GM21576 (cell line): Measurements from ENCODE around the gene ZC3H8.
"Not testable (repeated sequence)": the region's sequence is repeated elsewhere in the genome, so short reads cannot be mapped to it uniquely, and the experiment has no call there.

ENCODE experiments used
- ATAC-seq: cut with Tn5 transposase; IDR thresholded peaks from one replicate; pipeline ENCODE4 v1.9.1; 2021; ENCODE audit warnings: mild to moderate bottlenecking, moderate library complexity; ENCODE audit not compliant: unreplicated experiment

Gene ZC3H8

DNA sequence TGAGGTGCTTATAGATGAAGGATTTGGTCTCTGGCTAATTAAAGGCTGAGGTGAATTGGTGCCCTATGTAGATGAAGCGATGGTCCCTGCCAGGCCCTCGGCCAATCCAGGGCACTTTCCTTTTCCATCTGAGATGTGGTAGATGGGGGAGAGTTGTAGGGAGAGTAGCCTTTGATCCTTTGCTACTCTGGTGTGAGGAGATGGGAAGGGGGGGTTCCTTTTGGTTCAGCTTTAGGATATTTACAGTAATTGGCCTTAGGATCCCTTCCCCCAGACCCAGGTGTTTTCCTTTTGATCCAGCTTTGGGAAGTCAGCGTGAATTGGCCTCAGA, 5.4 kb upstream of the ZC3H8 start:
- no peak for ATAC-seq

- ATAC-seq: peak; percentile 34
Measured at GRCh38 chr2:112259509-112260294, 4.9 kb upstream of the ZC3H8 start.

DNA sequence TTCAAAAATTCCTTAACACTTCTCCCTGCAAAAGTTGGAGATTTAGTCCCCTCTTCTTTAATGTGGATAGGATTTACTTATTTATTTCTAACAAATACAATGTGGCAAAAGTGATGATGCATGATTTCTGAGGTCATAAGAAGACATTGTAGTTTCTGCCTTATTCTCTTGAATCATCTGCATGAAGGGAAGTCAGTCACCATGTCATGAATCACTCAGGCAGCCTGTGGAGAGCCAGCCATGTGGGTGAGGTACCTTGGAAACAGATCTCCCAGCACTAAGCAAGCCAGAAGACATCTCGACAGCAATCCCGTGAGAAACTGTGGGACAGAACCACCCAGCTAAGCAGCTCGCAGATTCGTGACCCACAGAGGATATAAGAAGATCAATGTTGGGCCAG, 2.7 kb upstream of the ZC3H8 start:
- ATAC-seq: no peak

DNA sequence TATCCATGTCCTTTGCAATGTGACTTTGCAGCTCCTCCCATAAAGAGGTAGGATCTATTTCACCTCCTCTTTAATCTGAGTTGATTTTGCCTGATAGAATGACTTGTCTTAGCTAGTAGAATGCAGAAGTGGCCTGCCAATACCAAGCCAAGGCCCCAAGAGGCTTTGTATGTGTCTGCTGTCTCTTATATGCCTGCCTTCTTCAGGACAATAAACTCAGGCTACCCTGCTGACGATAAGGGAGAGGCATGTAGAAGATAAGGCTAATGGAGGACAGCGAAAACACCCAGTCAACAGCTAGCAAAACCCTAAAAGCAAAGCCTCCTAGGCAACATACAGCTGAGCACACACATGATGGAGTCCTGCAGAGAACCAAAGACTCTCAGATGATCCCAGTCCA, 1.8 kb upstream of the ZC3H8 start:
- no peak for ATAC-seq

GRCh38 chr2:112255875-112256274, 1.0 kb upstream of the ZC3H8 start:
- no peak for ATAC-seq

GRCh38 chr2:112253261-112253815, 1.5 kb downstream of the ZC3H8 start:
- ATAC-seq: no peak

DNA sequence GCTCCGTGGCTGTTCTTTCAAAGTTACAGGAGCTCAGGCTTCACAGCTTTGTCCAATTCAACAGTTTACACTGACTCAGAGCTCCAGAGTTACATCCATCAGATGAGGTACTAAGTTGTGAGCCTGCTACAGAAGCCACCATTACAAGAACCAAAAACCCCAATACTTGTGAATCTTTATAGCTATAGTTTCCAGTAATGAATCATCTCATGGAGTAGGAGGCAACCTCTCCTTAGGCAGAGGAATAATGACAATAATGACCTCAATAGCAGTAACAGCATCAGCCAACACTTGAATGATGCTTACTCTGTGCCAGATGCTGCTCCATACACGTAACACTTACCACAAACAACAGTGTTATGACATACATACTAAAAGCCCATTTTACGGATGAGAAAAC, 3.6 kb downstream of the ZC3H8 start:
- no peak for ATAC-seq

DNA sequence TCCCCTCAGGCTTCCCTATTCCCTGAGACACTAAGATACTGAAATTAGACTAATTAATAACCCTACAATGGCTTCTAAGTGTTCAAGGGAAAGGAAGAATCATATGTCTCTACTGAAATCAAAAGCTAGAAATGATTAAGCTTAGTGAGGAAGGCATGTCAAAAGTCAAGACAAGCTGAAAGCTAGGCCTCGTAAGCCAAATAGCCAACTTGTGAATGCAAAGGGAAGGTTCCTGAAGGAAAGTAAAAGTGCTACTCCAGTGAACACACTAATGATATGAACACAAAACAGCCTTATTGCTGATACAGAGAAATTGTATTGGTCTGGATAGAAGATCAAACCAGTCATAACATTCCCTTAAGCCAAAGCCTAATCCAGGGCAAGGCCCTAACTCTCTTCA, 10.0 kb downstream of the ZC3H8 start:
- ATAC-seq: no peak

- no peak for ATAC-seq
Measured at GRCh38 chr2:112243233-112243632, 11.6 kb downstream of the ZC3H8 start.

DNA sequence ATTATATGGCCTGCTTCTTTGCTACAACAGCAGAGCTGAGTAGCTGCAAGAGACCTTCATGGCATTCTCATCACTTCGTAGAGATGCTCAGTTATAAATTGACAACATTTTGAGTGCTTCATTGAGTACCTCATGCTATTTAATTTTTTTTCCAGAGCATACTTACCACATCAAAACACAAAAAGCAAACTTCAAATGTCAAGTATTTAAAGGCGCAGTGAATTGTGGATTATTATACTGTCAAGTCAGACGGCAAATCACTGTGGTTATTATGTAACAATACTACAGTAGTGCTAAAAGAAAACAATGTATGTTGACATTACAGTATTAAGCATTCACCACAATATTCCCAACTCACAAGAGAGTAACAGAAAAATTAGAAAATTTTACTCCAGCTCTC, 12.5 kb downstream of the ZC3H8 start:
- no peak for ATAC-seq

- no peak for ATAC-seq
Measured at GRCh38 chr2:112239862-112240261, 15.0 kb downstream of the ZC3H8 start.

DNA sequence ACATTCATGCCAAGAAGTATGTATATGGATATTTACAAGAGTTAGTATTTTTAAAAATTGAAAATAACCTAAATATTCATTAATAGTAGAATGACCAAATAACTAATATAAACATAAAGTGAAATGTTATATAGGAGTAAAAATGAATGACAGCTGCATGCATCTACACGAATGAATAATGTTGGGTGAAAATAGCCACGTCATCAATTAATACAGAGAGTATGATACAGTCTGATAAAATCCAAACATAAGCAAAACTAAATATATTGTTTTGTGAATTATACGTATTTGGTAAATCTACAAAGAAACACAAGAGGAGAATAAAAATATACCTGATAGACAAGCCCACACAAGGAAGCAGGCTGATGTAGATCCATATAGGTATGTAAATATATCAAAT, 24.5 kb downstream of the ZC3H8 start:
- no peak for ATAC-seq

GRCh38 chr2:112229348-112229747, 25.5 kb downstream of the ZC3H8 start:
- no peak for ATAC-seq

DNA sequence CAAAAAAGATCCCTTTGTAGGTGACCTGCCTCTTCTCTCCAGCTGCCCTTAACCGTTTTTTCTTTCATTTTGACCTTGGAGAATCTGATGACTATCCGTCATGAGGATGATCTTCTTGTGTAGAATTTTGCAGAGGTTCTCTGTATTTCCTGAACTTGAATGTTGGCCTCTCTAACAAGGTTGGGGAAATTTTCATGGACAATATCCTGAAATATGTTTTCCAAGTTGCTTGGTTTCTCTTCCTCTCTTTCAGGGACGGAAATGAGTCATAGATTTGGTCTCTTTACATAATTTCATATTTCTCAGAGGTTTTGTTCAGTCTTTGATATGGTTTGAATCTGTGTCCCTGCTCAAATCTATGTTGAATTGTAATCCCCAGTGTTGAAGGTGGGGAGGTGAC, 34.0 kb downstream of the ZC3H8 start:
- no peak for ATAC-seq

GRCh38 chr2:112220186-112220585, 34.7 kb downstream of the ZC3H8 start:
- no peak for ATAC-seq

- ATAC-seq: no peak
Measured at GRCh38 chr2:112217854-112218253, 37.0 kb downstream of the ZC3H8 start.

DNA sequence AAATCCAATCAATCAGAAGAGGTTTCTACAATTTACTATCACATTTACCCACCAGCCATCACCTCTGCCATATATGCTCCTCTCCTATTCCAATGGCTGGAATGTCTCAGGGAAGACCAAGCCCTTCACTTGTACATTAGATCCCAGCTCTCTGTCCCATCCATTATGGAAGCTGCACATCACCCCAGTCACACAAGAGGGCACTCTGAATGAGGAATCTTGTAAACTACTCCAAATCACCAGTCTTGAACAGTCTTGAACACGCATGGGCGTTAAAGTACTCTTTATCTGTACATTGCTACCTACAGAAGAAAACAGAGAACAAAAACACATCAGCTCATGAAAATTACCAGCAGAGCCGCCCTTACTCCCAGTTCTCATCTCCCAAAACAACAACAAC, 38.7 kb downstream of the ZC3H8 start:
- no peak for ATAC-seq

GRCh38 chr2:112207905-112208304, 46.9 kb downstream of the ZC3H8 start:
- ATAC-seq: not testable (repeated sequence)

- no peak for ATAC-seq
Measured at GRCh38 chr2:112204411-112204810, 50.4 kb downstream of the ZC3H8 start.

DNA sequence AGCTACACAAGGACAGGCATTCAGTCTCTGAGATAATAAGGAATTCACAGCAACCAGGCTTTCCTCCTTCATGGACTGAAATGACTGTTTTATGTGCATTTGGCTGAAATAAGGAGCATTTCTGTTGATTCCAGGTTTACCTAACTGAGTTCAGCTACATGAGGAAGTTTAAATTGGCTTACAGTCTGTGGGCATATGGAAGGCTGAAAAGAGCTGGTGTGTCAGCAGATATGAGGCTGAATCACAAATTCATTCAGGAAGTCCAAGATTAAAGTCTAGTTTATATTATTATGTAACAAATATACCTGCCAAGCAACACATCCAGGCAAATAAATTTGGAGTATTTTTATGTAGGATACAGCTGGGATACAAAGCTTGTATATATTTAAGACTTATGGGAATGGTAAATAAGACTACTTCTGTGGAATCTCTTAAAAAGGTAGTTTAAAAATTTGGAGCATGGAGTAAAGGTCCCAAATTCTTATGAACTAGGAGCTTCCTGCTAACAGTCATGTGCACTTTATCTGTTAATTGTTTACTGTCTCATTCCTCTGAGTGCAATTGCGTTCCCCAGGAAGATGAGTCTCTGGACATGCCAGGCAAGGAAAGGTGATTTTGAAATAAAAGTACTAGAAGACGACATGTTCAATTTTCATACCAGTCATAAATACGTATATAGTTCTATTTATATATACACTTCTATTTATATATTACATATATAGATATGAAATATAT, 53.0 kb downstream of the ZC3H8 start:
- no peak for ATAC-seq

DNA sequence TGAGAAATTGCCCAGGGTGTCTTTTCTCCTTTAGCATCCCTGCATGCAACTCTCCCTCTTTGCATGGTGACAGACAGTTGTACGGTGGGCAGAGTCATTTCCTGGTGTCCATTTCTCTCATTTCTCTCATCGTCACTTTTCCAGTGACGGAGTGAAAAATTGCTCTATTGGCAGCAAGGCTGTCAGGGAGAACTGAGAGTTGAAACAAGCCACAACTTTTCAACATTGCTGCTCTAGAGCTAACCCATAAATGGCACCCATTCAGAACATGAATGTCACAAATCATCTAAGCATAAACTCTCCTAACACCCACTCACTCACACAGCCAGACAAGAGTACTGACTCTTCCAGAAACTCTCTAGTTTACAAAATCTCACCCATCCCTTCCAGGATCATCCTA, 55.7 kb downstream of the ZC3H8 start:
- ATAC-seq: no peak

GRCh38 chr2:112198780-112199179, 56.1 kb downstream of the ZC3H8 start:
- no peak for ATAC-seq
